Measurements from ENCODE around the gene TLCD3A.
"Not testable (repeated sequence)": the region's sequence is repeated elsewhere in the genome, so short reads cannot be mapped to it uniquely, and the experiment has no call there.

The TLCD3A gene

GRCh38 chr17:732067-732901 lies at the start of gene TLCD3A:
TLCD3A (plus strand) TSS chr17:732596; CDS start chr17:732648, 52 bp downstream.
- DNase-seq (ENCODE audit: low read depth in 2 of 2): no peak

GRCh38 chr17:683040-683439 lies 49.4 kb upstream of the TLCD3A start:
- no peak for DNase-seq (ENCODE audit: low read depth in 2 of 2)

- no peak for DNase-seq (ENCODE audit: low read depth in 2 of 2)
Observed at GRCh38 chr17:683499-684254, 48.7 kb upstream of the TLCD3A start.

GRCh38 chr17:685006-685405 lies 47.4 kb upstream of the TLCD3A start:
- DNase-seq (ENCODE audit: low read depth in 2 of 2): no peak

GRCh38 chr17:688100-688989 lies 44.1 kb upstream of the TLCD3A start:
- no peak for DNase-seq (ENCODE audit: low read depth in 2 of 2)

- no peak for DNase-seq (ENCODE audit: low read depth in 2 of 2)
Observed at GRCh38 chr17:689556-690275, 42.7 kb upstream of the TLCD3A start.

- no peak for DNase-seq (ENCODE audit: low read depth in 2 of 2)
Observed at GRCh38 chr17:690361-690760, 42.0 kb upstream of the TLCD3A start.

GRCh38 chr17:691423-691822 lies 41.0 kb upstream of the TLCD3A start:
- no peak for DNase-seq (ENCODE audit: low read depth in 2 of 2)

- no peak for DNase-seq (ENCODE audit: low read depth in 2 of 2)
Observed at GRCh38 chr17:692116-692515, 40.3 kb upstream of the TLCD3A start.

GRCh38 chr17:693791-694638 lies 38.4 kb upstream of the TLCD3A start:
- no peak for DNase-seq (ENCODE audit: low read depth in 2 of 2)

- DNase-seq (ENCODE audit: low read depth in 2 of 2): no peak
Observed at GRCh38 chr17:696369-696768, 36.0 kb upstream of the TLCD3A start.

- no peak for DNase-seq (ENCODE audit: low read depth in 2 of 2)
Observed at GRCh38 chr17:697682-698081, 34.7 kb upstream of the TLCD3A start.

- not testable (repeated sequence) for DNase-seq (ENCODE audit: low read depth in 2 of 2)
Observed at GRCh38 chr17:698096-698495, 34.3 kb upstream of the TLCD3A start.

GRCh38 chr17:699345-699744 lies 33.1 kb upstream of the TLCD3A start:
- no peak for DNase-seq (ENCODE audit: low read depth in 2 of 2)

GRCh38 chr17:700504-701094 lies 31.8 kb upstream of the TLCD3A start:
- DNase-seq (ENCODE audit: low read depth in 2 of 2): no peak

- DNase-seq (ENCODE audit: low read depth in 2 of 2): no peak
Observed at GRCh38 chr17:703081-703875, 29.1 kb upstream of the TLCD3A start.

- no peak for DNase-seq (ENCODE audit: low read depth in 2 of 2)
Observed at GRCh38 chr17:704111-704864, 28.1 kb upstream of the TLCD3A start.

GRCh38 chr17:705011-705410 lies 27.4 kb upstream of the TLCD3A start:
- no peak for DNase-seq (ENCODE audit: low read depth in 2 of 2)
